T-helper 2 cell treated with Interferon-gamma antibody and Interleukin-4, amounts not matched to agents 100 ng/mL and 5 ng/mL, for 36 hours (primary cell): ENCODE measurements around the gene HMX1. TPM values are rescaled to one million over a fixed set of nuclear protein-coding genes. Genes with fewer than 3 reads are reported as not detected.

ENCODE experiments used
- intact Hi-C: fragments of 100-400 bp; cut with micrococcal nuclease; formaldehyde crosslinking; loops from one replicate; pipeline ENCODE4 v1.15.1; 2023
- total RNA-seq: library from RNA; stranded (reverse); gene quantifications from 2 replicates; pipeline ENCODE4 v1.2.3, GENCODE V29; 2022

Gene HMX1
- total RNA-seq, 1 donor from 2014 or later, result not detected

DNA sequence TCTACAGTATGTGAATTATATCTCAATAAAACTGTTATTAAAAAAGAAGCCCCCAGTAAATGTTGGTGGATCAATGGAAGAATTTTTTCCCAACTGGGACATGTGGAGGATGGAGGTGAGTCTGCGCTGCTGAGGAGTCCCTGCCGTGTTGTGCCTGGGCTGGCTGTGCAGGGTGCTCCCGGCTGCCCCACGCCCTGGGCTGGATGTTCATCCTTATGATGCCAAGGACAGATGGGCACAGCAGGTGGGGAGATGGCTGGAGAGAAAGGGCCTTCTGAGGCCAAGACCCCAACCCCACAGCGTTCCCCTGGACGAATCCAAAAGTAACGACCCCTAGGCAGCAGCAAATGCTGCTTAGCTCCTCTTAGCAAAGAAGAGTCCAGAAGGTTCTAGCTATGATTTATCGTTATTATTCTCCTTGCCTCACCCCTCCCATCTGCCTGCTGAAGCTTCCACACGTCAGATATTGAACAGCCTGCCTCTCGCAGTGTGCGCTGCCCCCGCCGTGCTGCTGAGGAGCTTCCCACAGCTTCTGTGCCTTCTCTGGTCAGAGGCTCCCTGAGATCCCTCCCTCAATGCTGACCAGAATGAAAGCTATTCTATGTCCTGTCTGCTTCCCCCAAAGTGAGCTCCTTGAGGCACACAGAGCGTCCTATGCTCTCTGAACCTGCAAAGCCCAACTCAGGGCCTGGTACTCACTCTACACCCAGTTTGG lies 26.5 kb downstream of the HMX1 start:
- intact Hi-C loops, result no loop called here

DNA sequence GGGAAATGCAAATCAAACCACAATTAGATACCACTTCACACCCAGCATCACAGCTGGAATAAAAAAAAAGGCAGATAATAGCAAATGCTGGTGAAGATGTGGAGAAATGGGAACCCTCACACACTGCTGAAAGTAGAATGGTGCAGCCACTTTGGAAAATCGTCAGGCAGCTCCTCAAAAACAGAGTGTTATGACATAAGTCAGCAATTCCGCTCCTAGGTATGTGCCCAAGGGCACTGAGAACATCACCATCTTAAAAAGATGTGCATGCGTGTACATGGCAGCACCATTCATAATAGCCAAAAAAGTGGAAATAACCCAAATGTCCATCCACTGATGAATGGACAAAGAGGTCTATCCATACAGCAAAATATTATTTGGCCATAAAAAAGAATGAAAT lies 28.0 kb downstream of the HMX1 start:
- intact Hi-C loops, result no loop called here

DNA sequence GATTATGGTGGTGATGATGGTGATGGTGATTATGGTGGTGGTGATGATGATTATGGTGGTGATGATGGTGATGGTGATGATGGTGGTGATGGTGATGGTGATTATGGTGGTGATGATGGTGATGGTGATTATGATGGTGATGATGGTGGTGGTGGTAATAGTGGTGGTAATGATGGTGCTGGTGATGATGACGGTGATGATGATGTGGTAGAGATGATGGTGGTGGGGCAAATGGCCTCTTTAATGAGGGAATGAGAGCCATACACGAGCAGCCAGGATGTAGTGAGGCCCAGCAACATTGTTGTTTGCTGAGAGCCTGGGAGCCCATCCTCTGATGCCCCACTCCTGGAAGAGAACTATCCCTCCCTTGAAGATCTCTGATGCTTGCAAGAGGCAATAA lies 29.0 kb downstream of the HMX1 start:
- intact Hi-C loops, result no loop called here

DNA sequence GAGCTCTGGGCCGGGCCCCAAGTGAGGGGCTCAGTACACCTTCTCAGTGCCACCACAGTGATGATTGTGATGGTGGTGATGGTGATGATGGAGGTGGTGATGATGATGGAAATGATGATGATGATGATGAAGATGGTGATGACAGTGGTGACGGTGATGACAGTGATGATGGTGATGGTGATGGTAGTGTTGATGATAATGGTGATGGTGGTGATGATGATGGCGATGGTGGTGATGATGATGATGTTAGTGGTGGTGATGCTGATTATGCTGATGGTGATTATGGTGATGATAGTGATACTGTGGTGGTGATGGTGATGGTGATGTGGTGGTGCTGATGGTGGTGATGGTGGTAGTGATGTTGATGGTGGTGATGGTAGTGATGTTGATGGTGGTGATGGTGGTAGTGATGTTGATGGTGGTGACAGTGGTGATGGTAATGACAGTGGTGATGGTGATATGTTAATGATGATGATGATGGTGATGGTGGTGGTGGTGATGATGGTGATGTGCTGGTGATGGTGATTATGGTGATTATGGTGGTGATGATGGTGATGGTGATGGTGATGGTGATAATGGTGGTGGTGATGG lies 29.9 kb downstream of the HMX1 start:
- intact Hi-C loops, result no loop called here

DNA sequence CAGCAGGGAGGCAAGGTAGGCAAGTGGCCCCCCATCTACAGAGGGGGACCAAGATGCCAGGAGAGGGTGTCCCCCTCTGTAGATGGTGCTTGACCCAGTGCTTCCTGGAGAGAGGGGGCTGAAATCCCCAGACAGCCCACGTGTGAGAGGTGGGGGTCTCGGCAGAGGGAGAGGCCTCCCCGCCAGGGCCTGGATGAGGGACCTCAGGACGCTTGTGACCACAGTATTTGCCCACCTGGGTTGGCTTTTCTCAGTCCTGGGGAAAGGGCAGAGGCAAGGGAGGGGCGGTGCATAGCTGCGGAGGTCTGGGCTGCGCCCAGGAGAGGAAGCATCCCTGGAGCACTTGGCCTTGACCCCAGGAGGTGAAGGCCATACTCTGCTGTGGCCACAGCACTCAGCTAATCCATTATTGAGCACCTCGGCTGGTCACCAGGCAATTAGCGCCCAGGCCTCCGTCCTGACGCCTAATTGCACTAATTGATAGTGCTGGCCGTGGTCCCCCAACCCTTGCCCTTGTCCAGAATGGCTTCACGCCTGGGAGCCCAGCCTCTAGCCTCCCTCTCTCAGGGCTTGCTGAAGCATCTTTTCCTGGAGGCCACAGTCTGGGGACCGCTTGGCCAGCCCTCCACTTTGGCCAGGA lies 30.7 kb downstream of the HMX1 start:
- intact Hi-C loops, result no loop called here

DNA sequence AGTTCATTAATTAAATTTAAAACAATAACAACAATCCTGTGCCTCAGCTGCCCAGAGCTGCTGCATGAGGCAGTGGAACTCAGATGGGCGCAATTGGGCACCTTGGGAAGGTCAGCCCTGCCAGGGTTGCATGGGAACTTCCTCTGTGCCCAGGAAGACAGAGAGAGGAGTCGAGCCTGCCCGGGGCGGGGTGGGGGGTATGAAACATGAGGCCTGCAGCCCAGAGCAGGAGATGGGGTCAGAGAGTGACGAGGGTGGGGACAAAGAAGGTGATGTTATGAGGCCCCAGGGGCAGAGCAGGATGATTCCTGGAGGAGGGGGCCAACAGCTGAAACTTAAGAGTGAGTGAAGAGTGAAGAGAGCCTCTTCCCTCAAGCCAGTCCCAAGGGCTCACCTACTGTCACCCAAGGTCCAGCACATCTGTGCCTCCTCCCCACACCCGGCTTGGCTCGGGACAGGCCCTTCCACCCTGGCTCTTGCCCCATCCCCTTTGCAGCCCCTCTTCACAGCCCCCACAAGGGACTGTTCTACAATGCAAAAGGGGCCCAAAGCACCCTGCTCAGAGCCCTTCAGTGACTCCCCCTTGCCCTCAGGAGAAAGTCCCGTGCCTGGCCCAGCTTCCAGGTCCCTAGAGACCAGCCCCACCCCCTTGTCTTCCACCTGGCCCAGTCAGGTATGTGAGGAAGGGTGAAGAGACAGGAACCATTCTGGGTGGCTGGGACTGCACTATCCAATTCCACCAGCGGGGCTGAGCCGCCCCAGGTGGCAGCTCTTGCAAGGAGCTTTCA lies 31.4 kb downstream of the HMX1 start:
- intact Hi-C loops, result no loop called here

DNA sequence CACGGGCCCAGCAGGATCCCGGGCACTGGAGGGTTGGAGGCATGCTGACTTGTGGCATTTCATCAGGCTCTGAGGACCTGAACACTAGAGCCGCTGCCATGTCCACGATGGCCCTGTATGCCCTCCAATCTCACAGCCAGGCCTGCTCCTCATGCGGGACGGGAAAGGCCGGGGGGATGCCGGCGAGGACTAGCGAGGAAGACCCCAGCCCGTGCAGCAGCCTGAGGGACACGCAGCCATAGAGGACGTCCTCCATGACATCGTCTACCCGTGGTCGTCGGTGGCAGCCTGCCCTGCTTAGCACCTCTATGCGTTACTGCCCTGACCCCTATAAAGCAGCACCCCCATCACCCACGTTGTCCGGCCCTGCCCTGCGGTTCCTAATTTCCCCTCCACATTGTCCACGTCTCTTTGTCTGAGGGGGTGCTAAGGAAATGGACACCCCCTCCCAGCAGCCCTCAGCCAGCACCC lies 32.6 kb downstream of the HMX1 start:
- intact Hi-C loops, result no loop called here

DNA sequence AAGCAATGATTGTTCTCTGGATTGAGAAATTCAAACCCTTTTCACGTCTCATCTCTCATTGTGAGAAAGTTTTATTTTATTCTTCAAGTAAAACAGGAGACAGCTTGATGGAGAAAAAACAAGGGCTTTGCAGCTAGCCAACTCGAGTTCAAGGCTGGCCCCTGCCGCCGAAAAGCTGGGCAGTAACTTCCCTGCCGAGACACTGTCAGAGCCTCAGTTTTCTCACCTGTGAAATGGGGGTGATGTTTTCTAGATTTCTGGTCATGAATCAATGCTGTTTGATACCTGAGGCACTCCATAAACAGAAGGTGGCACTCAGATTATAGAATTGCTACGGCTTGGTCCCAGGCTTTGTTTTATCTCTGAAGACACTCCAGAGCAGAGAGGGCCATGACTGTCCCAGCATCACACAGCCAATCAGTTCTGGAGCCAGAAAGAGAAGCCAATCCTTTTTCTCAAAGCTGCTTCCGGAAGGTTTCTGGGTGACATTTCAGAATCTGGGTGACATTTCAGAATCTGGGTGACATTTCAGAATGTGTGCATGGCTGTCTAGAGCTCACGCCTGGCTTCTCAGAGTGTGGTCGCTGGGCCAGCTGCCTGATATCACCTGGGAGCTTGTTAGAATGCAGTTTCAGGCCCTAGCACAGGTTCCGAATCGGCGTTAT lies 33.2 kb downstream of the HMX1 start:
- intact Hi-C loops, result no loop called here

DNA sequence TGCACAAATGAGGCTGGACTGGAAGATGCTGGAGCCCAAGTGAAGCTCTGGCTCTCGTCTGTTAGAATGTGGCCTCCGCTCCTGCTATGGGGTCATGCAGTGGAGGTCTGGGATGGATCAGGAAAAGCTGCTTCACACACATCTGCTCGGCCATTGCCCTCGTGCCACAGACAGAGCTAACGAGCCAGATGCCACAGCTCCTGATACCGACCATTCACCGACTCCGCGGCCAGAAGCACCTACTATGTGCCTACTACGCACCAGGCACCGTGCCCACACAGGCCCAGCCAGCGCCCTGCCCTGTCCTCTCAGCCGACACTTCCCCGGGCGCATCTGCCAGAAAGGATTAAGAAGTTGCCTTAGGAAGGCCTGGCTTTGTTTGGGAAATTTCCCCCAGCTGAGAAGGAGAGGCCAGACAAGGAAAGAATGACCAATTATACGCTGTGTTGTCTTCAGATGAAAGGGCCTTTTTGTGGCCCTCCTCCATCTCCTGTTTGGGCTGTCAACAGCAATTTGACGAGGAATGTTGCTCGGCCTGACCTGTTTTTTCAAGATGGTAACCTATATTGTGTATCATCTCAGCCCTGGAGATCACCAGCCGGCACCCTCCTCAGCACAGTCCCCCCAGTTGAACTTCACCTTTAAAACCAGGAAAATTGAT lies 34.3 kb downstream of the HMX1 start:
- intact Hi-C loops, result no loop called here

DNA sequence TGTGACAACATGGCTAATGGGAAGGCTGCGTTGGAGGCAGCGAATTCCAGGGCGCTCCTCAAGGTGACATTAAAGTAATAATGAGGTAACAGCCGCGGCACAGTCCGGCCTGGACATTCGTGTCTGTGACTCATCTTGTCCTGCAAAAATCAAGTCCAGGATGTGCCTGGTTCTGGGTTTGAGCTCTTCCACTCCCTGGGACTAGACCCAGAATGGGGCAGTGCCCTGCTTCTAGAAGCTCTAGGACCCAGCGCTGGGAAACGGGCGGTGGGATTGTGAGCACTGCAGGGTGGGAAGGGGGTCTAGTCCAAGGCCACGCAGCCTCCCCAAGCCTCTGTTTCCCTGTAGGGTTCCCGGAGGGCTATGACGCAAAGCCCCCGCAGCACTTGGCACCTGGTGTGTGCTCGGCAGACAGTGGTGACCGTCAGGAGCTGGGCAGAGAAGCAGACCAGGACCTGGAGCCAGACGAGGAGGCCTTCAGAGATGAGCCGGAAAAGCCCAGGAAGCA lies 34.9 kb downstream of the HMX1 start:
- intact Hi-C loops, result no loop called here

DNA sequence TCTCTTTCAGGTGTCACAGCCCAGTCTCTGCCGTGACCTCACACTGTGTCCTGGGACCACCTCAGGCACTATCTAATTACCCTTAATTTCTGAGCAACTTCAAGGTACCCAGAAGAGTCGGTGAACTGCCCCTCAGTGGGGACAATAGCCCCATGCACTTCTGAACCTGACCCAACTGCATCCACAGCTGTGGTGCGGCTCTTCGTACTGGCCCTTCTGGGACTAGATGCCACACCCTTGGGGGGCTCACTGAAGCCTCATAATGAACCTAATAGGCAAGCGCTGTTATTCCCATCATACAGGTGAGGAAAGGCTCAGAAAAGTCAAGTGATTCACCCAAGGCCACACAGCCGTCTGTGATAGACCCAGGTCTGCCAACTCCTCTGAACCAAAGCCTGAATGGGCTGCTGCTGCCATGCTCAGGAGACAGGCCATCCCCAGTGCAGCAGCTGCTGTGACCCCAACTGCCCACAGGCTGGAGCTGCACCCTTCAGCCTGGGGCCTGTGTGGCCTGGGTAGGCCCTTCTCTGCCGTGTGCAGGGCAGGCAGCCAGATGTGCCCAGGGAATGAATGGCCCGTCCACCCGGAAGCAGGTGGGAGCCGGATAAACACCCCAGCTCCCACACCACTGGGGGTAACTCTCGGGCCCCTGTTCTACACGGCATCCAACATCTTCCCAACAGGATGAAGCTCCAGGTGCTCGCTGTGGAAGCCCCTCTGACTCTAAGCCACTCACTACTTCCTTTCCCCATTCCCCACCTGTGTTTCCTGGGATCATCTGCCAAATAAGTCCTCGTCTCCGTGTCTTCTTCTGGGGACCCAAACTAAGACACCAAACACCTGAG lies 35.9 kb downstream of the HMX1 start:
- intact Hi-C loops, result no loop called here

DNA sequence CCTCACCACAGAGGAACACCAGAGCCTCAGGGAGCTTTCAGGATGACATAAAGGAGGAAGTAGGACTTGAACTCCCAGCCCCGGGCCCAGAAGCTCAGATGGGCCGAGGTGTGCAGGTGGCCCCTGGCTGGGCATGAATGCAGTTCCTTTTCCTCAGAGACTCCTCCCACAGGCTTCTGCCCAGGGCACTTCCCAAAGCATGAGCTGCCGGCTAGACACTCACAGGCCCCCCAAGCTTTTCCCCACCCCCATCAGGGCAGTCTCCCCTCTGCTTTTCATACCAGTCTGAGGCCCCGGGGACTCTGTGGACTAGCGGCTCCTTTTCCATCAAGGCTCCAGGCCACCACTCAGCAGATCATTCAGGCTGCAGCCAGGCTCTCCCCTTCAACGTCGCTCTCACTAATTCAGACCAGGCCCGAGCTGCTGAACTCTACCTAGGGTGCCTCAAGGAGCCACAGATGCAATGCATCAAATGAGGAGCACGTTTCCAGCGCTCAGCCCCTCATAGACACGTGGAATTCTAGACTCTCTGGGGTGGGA lies 36.9 kb downstream of the HMX1 start:
- intact Hi-C loops, result no loop called here

DNA sequence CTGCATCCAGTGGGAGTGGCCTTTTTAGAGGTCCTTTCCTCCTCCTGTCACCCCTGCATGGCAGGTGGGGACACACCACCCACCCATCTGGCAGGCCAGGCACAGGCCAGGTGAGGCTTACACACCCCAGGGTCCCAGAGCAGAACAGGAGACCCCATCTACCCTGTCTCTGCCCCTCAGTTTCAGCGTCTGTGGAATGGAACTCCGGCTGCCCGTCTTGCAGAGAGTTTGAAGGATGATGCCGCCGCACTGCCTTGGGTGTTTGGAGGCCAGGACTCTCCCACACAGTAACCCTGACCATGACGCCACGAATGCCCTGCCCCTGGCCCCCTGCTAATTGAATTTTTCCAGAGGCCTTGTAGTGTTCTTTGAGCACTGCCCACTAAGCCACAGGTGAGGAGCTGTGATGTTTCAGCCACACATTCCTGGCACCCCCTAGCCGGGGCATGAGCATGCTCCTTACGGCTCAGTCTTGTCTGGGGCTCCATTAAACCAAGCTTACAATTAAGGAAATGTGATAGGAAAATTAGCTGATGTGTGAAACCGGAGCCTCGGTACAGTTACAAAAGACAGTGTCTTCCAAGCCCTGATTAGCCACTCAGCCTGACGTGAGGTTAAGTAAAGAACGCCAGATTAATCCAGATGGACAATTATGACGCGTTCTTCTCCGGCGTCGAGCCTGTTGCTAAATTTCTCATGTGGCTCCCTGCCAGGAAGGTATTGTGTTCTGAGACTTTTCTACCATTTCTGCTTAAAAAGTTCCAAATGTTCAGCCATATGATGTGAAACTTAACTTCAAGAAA lies 39.3 kb downstream of the HMX1 start:
- intact Hi-C loops, result no loop called here

DNA sequence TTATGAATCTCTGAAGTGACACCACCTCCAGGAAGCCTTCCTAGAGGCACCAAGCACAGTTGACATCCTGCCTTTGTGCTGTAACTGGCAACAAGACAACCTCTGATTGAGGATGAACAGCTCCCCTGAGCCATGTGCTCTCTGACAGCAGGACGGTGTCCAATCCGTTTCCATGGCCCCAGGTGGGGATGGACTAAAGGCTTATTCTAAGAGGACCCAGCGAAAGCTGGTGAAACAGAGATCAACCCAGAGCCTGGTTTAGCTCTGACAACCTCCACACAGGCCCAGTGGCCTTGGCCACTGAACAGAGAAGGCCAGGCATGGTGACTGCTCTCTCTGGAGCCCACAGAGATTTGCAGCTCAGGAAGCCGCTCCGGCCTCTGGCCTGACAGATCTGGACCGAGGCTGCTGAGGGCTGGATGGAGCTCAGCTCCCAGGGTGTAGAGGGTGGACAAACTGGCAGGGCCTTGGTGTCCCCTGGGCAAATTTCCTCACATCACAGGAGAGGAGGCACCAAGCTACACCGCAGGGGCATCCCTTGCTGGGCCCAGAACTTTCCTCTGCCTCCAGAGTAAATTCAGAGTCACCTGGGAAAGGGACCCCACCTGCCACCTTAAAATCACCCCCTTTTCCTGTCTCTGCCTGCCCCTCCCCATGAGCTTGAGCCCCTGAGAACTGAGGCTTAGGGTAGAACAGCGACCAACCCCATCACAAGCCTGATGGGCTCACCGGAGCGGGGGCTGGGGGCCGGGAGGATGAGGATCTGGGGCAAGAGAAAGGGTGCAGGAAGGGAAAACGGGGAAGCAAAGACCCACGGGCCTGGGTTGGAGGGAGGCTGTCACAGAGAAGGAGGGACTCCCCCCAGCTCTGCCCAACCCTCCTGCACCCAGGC lies 40.2 kb downstream of the HMX1 start:
- intact Hi-C loops, result no loop called here

DNA sequence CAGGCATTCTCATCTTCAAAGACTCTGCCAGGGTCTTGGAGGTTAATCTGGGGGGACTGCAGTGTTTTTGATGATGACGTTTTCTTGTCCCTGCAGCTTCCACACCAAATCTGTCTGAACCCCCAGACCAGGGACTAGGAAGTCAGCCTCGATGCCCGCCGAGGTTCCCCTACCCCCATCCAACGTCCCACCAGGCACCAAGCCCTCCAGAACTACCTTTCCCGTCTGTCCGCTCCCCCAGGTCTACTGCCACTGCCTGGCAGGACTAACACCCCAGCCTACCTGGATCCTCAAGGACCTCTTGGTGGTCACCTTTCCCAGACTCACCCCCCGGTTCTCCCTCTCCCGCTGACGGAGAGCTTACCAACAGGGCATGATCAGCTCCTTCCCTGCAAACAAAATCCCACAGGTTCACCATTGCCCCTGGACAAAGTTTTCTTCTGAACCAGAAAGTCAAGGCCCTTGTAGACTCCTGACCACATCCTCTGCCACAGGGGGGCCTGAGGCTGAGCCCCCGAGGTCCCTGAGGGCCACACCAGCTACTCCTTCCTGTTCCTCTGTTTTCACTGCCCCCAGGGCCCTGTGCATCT lies 40.9 kb downstream of the HMX1 start:
- intact Hi-C loops, result no loop called here

DNA sequence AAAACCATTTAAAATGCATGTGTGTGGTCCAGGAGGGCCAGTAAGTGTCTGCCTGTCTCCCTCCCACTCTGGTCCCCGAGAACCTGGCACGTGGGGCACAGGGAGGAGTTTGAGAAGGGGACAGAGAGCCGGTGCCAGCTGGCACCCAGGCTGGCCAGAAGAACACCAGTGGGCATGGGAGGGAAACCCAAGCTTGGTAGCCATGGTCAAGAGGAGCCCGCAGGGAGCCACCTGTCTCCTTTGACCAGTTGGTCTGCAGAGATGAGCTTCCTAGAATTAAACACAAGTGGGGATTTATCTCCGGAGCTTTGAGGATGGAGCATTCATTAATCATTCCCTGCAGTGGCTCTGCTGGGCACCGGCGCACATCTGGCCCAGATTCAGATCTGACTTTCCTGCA lies 41.6 kb downstream of the HMX1 start:
- intact Hi-C loops, result no loop called here

DNA sequence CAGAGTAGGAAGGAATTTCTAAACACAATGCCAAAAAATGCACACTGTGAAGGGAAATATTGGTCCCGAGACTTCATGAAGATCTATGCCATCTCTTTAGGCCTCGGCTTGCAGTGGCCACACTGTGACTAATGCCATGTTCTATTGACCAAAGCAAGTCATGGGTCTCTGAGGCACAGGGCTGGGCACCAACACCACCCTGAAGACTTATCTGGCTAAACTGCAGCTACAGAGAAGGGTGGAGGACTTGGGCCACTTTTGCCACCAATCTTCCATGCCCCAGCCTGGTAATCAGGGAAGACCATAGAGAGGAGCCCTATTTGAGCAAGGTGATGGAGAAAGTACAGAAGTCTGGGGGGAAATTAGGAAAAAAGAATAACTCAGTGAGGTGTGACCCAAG lies 42.1 kb downstream of the HMX1 start:
- intact Hi-C loops, result no loop called here
